Medulla oblongata (tissue), 1 donor: ENCODE results near the gene NDUFB4.
A peak's percentile ranks its signal among the peaks of the same experiment; 100 is the strongest.
"Not testable (repeated sequence)": the region's sequence is repeated elsewhere in the genome, so short reads cannot be mapped to it uniquely, and the experiment has no call there.

Experiments
- DNase-seq: peaks from one replicate; pipeline ENCODE4 v3.0.0-alpha.2; 2015; ENCODE audit errors: extremely low spot score

NDUFB4 gene

GRCh38 chr3:120569222-120570057 is 26.7 kb upstream of the NDUFB4 start:
- no peak for DNase-seq

GRCh38 chr3:120572027-120572426 is 24.1 kb upstream of the NDUFB4 start:
- no peak for DNase-seq

GRCh38 chr3:120587332-120587975 is 8.7 kb upstream of the NDUFB4 start:
- DNase-seq, result no peak

GRCh38 chr3:120595788-120596115 is 384 bp upstream of the NDUFB4 start:
- DNase-seq, result no peak

GRCh38 chr3:120596853-120597223 is 702 bp downstream of the NDUFB4 start:
- no peak for DNase-seq

GRCh38 chr3:120597445-120598049 is 1.4 kb downstream of the NDUFB4 start:
- no peak for DNase-seq

- no peak for DNase-seq
Observed at GRCh38 chr3:120599211-120599610, 3.1 kb downstream of the NDUFB4 start.

- DNase-seq, result no peak
Observed at GRCh38 chr3:120601554-120601953, 5.4 kb downstream of the NDUFB4 start.

GRCh38 chr3:120602682-120603081 is 6.5 kb downstream of the NDUFB4 start:
- DNase-seq, result no peak

GRCh38 chr3:120604382-120604781 is 8.2 kb downstream of the NDUFB4 start:
- DNase-seq, result no peak

- DNase-seq, result no peak
Observed at GRCh38 chr3:120604784-120605183, 8.6 kb downstream of the NDUFB4 start.

- DNase-seq, result no peak
Observed at GRCh38 chr3:120608506-120608905, 12.4 kb downstream of the NDUFB4 start.

- peak; percentile 38 for DNase-seq
Observed at GRCh38 chr3:120614765-120615164, 18.6 kb downstream of the NDUFB4 start.

- DNase-seq, result peak; percentile 60
Observed at GRCh38 chr3:120615847-120616609, 19.9 kb downstream of the NDUFB4 start.

GRCh38 chr3:120616745-120617144 is 20.6 kb downstream of the NDUFB4 start:
- DNase-seq, result not testable (repeated sequence)

- DNase-seq, result no peak
Observed at GRCh38 chr3:120622457-120622856, 26.3 kb downstream of the NDUFB4 start.

GRCh38 chr3:120622870-120623726 is 27.0 kb downstream of the NDUFB4 start:
- DNase-seq, result no peak

- DNase-seq, result no peak
Observed at GRCh38 chr3:120623727-120624093, 27.6 kb downstream of the NDUFB4 start.

GRCh38 chr3:120625159-120625586 is 29.0 kb downstream of the NDUFB4 start:
- no peak for DNase-seq

GRCh38 chr3:120634539-120634938 is 38.4 kb downstream of the NDUFB4 start:
- DNase-seq, result no peak

- DNase-seq, result no peak
Observed at GRCh38 chr3:120636795-120637401, 40.8 kb downstream of the NDUFB4 start.
